ENCODE measurements around the gene COA8.

Gene COA8

DNA sequence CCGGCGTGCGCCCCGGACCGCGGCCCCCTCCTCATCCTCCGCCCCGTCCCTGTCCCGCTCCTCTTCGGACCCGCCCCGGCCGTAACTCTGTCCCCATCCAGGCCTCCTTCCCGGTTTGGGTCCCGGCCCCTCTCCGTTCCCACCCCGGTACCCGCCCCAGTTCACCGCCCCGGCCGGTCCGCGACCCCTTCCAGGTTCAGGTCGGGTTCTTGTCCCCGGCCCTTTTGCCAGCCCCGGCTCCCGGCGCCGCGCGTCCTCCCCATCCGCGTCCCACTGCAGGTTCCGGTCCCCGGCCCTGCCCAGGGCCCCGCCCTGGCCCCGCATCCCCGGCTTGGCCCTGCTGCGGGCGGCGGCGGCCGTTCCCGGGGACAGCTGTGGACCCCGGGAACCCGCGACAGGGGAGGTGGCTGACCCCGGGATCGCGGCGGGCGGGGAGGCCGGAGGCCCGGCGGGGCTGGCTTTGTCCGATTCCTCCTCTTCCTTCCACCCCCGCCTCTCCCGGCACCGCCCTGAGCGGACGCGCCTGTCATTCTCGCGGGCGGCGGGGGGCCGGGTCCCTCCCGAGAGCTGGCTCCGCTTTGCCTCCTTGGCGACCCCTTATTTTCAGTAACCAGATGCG, 66.9 kb downstream of the COA8 start:
- H3K4me3 ChIP-seq: peak overlapping the region; percentile 100
- H3K27ac ChIP-seq: peak overlapping the region; percentile 99 to 100
- peak; percentile 85 for DNase-seq (ENCODE audit: low spot score)
- TF ChIP-seq, protein P1, sequence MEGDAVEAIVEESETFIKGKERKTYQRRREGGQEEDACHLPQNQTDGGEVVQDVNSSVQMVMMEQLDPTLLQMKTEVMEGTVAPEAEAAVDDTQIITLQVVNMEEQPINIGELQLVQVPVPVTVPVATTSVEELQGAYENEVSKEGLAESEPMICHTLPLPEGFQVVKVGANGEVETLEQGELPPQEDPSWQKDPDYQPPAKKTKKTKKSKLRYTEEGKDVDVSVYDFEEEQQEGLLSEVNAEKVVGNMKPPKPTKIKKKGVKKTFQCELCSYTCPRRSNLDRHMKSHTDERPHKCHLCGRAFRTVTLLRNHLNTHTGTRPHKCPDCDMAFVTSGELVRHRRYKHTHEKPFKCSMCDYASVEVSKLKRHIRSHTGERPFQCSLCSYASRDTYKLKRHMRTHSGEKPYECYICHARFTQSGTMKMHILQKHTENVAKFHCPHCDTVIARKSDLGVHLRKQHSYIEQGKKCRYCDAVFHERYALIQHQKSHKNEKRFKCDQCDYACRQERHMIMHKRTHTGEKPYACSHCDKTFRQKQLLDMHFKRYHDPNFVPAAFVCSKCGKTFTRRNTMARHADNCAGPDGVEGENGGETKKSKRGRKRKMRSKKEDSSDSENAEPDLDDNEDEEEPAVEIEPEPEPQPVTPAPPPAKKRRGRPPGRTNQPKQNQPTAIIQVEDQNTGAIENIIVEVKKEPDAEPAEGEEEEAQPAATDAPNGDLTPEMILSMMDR (IDR thresholded peaks at IDR 0.05): no peak

GRCh38 chr14:103630364-103631108, 67.8 kb downstream of the COA8 start:
- no peak for DNase-seq (ENCODE audit: low spot score)
- H3K4me3 ChIP-seq: peak overlapping the region; percentile 100
- peak overlapping the region; percentile 99 to 100 for H3K27ac ChIP-seq
- TF ChIP-seq, protein P1 (IDR thresholded peaks at IDR 0.05): no peak

DNA sequence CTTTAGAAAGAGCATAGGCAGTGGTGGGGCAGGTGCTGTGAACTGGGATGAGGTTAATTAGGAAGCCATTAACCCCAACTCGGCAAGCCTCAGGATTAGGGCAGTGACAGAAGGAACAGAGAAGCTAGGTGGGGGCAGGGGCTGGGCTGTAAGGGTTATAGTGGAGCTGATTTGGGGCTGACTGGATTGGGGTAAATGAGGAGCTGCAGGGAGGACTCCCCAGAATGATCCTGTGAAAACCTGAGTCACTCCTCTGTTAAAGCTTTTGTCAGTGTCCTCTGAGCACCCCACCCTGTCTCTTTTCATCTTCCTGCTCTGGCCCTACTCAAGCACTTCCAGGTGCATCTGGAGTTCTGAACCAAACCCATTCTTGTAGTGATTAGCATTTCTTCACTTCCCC, 70.6 kb downstream of the COA8 start:
- peak overlapping the region in 1 of 2 donors; percentile 54 for H3K27ac ChIP-seq
- H3K4me3 ChIP-seq: no peak overlapping the region
- DNase-seq (ENCODE audit: low spot score): no peak
- TF ChIP-seq, protein P1 (IDR thresholded peaks at IDR 0.05): no peak

DNA sequence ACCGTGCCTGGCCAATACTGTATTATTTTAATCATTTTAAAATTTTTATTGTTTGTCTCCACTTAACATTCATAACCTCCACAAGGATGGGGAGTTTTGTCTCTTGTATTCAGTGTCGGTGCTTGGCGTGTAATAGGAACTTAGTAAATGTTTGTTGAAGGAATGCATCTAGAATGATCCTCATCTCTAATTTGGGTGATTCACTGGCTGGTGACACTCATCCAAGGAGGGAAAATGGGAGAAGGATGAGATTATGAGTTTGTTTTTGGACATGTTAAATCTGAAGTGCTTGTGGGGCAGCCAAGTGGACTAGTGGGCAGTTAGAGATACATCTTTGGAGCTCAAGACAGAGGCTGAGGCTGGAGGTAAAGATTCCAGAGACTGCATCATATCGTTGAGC, 71.4 kb downstream of the COA8 start:
- peak overlapping the region; percentile 19 for H3K4me3 ChIP-seq
- peak overlapping the region; percentile 65 to 71 for H3K27ac ChIP-seq
- no peak for DNase-seq (ENCODE audit: low spot score)
- TF ChIP-seq, protein P1 (IDR thresholded peaks at IDR 0.05): no peak

DNA sequence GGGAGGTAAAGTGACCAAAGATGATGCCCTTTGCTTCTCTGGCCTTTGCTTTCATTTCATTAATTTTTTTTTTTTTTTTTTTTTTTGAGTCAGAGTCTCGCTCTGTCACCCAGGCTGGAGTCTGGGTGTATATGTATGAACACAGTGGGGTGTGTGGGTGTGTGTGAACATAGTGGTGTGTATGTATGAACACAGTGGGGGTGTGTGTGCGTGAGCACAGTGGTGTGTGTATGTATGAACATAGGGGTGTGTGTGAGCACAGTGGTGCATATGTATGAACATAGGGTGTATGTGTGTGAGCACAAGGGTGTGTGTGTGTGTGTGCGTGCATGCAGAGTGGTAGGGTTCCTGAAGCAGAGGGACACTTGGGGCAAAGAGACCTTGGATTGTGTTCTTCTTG, 75.8 kb downstream of the COA8 start:
- peak overlapping the region; percentile 61 to 66 for H3K27ac ChIP-seq
- H3K4me3 ChIP-seq: no peak overlapping the region
- TF ChIP-seq, protein P1 (IDR thresholded peaks at IDR 0.05): no peak
- no peak for DNase-seq (ENCODE audit: low spot score)

All from coronary artery (tissue), 2 donors.